Fibroblast of mammary gland (primary cell): ENCODE results near the gene TM9SF1.
"Not testable (repeated sequence)": the region's sequence is repeated elsewhere in the genome, so short reads cannot be mapped to it uniquely, and the experiment has no call there.

Source experiments
- DNase-seq: peaks from one replicate; pipeline ENCODE4 v3.0.0-alpha.2; 2010; ENCODE audit warnings: low read depth
- H3K4me3 ChIP-seq: 2 replicates; pipeline ENCODE4 v1.5.1; 2011; ENCODE audit warnings: low read depth, mild to moderate bottlenecking, low read length, moderate library complexity; ENCODE audit not compliant: control insufficient read depth
- CTCF ChIP-seq: conservative IDR thresholded peaks from 2 replicates; pipeline ENCODE4 v1.5.1; 2011; ENCODE audit warnings: low read depth, low read length, inconsistent platforms; ENCODE audit not compliant: control insufficient read depth, insufficient read depth

The TM9SF1 gene

DNA sequence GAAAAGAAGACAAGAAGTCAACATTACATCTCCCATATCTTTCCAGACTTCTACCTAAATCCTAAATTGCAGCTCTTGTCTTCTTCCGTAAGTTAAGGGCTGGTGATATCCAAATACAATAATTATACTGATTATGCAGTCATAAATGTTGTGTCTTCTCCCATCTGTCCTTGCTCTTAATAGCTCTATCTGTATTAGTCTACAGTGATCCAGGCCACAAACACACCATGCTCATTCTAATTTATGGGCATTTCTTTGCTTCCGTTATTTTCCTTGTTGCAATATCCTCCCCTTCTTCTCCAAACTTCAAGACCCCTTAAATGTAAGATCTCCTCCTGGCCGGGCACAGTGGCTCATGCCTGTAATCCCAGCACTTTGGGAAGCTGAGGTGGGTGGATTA is 24.3 kb upstream of the TM9SF1 start:
- no peak for DNase-seq
- H3K4me3 ChIP-seq, result no peak overlapping the region
- TF ChIP-seq CTCF, result no peak

DNA sequence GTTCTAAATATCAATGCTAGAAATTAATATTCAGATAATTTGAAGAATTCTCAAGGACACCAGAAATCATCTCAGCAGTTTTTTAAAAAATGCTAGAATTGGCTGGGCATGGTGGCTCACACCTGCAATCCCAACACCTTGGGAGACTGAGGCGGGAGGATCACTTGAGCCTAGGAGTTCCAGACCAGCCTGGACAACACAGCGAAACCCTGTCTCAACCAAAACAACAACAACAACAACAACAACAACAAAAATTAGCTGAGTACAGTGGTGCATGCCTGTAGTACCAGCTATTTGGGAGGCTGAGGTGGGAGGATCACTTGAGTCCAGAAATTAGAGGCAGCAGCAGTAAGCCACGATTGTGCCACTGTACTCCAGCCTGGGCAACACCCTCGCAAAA is 23.8 kb upstream of the TM9SF1 start:
- DNase-seq, result no peak
- no peak for TF ChIP-seq CTCF
- no peak overlapping the region for H3K4me3 ChIP-seq

DNA sequence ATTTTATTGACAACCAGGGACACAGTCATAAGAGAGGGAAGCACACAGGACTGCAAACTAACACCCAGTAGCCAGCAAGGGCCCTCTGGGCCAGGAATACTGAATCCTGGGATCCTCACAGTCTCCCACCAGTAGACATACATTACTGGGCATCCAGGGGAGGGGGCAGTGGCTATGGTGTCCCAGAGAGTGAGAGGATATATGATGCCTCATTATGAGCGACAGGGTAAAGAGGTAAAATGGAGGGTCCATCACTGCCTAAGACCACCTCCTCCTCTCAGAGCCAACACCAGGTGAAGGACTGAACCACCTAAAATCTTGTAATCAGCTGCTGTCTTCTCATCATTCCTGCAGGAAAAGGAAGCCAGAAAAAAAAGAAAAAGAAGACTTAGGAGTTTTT is 21.6 kb upstream of the TM9SF1 start:
- not testable (repeated sequence) for DNase-seq, H3K4me3 ChIP-seq

GRCh38 chr14:24216345-24216699 is 21.1 kb upstream of the TM9SF1 start:
- no peak for TF ChIP-seq CTCF
- H3K4me3 ChIP-seq, result no peak overlapping the region

DNA sequence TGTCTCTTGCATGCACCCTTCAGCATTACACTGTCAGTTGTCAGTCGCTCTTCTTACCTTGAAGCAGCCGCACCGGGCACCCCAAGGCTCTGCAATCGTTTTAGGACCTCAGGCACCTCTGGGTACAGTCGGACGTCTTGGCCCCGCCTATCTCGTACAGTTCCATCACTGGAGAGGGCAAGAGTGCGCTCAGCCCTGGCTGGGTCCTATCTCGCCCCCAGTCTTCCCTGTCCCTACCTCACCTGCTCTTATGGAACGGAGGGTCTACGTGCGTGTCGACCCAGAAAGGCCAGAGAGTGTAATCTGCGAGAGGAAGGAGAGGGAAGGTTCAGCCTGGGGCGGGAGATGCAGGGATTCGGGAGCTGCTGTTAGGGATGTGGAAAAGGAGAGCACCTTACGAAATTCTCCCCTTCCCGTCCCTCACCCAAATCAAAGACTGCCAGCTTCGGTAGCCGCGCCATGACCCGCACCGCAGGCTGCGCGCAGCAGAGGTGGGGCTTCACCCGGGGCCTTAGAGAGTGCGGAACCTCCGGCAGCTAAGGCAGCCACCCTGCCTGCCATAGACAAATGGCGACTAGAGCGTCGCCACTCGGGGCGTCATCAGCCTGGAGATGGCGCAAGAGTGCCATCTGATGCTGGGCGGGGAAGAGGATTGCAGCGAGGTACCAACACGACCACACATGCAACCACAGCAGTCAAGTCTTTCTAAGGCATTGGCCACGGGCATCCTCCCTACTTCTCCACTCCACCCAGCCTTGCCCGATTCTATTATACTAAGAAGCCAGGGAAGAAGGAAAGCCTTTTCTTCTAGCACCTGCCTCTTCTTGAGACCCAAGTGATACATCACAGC is 20.5 kb upstream of the TM9SF1 start, which contains the start of gene MDP1:
Gene MDP1 (minus strand): TSS at position 572 of the 850 bp plus-strand sequence. CDS start 111 bp downstream, at position 461.
- peak; percentile 31 for TF ChIP-seq CTCF
- peak; percentile 83 for DNase-seq
- peak within 1 kb of the TSS; percentile 72 for H3K4me3 ChIP-seq

More at GRCh38 chr14:24216345-24216699, 21.1 kb upstream of the TM9SF1 start:
- DNase-seq, result no peak

GRCh38 chr14:24213866-24214662 is 18.8 kb upstream of the TM9SF1 start:
- H3K4me3 ChIP-seq, result peak overlapping the region; percentile 81
- TF ChIP-seq CTCF, result no peak
- DNase-seq, result no peak
